A549 (cell line): Measurements from ENCODE around the gene ACVR1B.

ENCODE experiments used
- CTCF ChIP-seq: fragments of >200 bp; sonication (Bioruptor Twin); formaldehyde crosslinking; IDR thresholded peaks from 3 replicates; pipeline ENCODE4 v1.5.1; 2016
- ESRRA ChIP-seq: fragments of 150-350 bp; IDR thresholded peaks from 2 replicates; pipeline ENCODE4 v1.6.1; 2014; ENCODE audit warnings: mild to moderate bottlenecking, low read length, borderline replicate concordance
- GATA3 ChIP-seq: IDR thresholded peaks from 2 replicates; pipeline ENCODE4 v1.6.1; 2012; ENCODE audit warnings: borderline replicate concordance
- MAFK ChIP-seq: fragments of 450-650 bp; IDR thresholded peaks from 2 replicates; pipeline ENCODE4 v1.6.1; 2014; ENCODE audit not compliant: partially characterized antibody
- NFE2L2 ChIP-seq: fragments of 150-350 bp; conservative IDR thresholded peaks from 2 replicates; pipeline ENCODE4 v1.6.1; 2014; ENCODE audit warnings: low read length
- NPAS2 ChIP-seq: fragments of 250-450 bp; sonication (Bioruptor Pico); IDR thresholded peaks from 2 replicates; pipeline ENCODE4 v1.8.0; 2022; ENCODE audit warnings: mild to moderate bottlenecking, moderate library complexity, borderline replicate concordance
- POLR2A ChIP-seq: IDR thresholded peaks from 2 replicates; pipeline ENCODE4 v1.6.1; 2012; ENCODE audit warnings: mild to moderate bottlenecking, low read length
- RAD21 ChIP-seq, 2 experiments: fragments of >200 bp in 1 of 2; sonication (Bioruptor Twin) in 1 of 2; formaldehyde crosslinking in 1 of 2; IDR thresholded peaks in 1 of 2; conservative IDR thresholded peaks in 1 of 2; 2 replicates in 1 of 2; 3 replicates in 1 of 2; pipeline ENCODE4 v1.6.1; 2012 to 2018; ENCODE audit warnings: inconsistent platforms in 1 of 2
- SMC3 ChIP-seq: fragments of >200 bp; sonication (Bioruptor Twin); formaldehyde crosslinking; IDR thresholded peaks from 3 replicates; pipeline ENCODE4 v1.6.1; 2018; ENCODE audit warnings: inconsistent platforms
- SREBF2 ChIP-seq: fragments of 450-650 bp; IDR thresholded peaks from 2 replicates; pipeline ENCODE4 v1.6.1; 2014; ENCODE audit warnings: mild to moderate bottlenecking, moderate library complexity
- TP53 ChIP-seq: fragments of 250-450 bp; sonication (Bioruptor Pico); IDR thresholded peaks from 2 replicates; pipeline ENCODE4 v1.5.0; 2021; ENCODE audit warnings: mild to moderate bottlenecking, moderate library complexity
- ZC3H11A ChIP-seq: fragments of 450-650 bp; IDR thresholded peaks from 2 replicates; pipeline ENCODE4 v1.6.1; 2014; ENCODE audit warnings: antibody characterized with exemption, mild to moderate bottlenecking
- TF ChIP-seq, protein P1 (sequence below): fragments of 250-450 bp; sonication (Bioruptor Pico); IDR thresholded peaks from 2 replicates; pipeline ENCODE4 v1.5.0; 2021; ENCODE audit warnings: mild to moderate bottlenecking, moderate library complexity, borderline replicate concordance

DNA sequence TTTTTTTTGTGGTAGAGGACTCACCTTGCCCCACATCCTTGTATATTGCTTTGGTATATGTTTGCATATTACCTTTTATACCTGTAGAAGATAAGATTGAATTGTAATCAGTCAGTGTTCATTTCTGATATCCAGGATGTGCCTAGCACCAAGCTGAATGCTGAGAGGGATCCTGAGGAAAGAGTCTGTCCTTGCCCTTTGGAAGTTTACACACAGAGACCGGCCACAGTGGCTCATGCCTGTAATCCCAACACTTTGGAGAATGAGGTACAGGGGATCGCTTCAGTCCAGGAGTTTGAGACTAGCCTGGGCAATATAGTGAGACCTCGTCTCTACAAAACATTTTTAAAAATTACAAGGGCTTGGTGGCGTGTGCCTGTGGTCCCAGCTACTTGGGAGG, 8.4 kb downstream of the ACVR1B start:
- TF ChIP-seq POLR2A: no peak
- no peak for TF ChIP-seq ZC3H11A
- TF ChIP-seq GATA3: no peak
- TF ChIP-seq, protein P1, sequence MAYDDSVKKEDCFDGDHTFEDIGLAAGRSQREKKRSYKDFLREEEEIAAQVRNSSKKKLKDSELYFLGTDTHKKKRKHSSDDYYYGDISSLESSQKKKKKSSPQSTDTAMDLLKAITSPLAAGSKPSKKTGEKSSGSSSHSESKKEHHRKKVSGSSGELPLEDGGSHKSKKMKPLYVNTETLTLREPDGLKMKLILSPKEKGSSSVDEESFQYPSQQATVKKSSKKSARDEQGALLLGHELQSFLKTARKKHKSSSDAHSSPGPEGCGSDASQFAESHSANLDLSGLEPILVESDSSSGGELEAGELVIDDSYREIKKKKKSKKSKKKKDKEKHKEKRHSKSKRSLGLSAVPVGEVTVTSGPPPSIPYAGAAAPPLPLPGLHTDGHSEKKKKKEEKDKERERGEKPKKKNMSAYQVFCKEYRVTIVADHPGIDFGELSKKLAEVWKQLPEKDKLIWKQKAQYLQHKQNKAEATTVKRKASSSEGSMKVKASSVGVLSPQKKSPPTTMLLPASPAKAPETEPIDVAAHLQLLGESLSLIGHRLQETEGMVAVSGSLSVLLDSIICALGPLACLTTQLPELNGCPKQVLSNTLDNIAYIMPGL (CRISPR knock-in tag): no peak
- no peak for TF ChIP-seq CTCF
- no peak for TF ChIP-seq SREBF2
- TF ChIP-seq SMC3: no peak
- no peak for TF ChIP-seq ESRRA
- TF ChIP-seq NPAS2 (CRISPR knock-in tag): no peak
- no peak for TF ChIP-seq NFE2L2
- TF ChIP-seq TP53: no peak
- no peak for TF ChIP-seq RAD21 (conservative IDR thresholded peaks at IDR 0.05 in 1 of 2, IDR thresholded peaks at IDR 0.05 in 1 of 2)
- no peak for TF ChIP-seq MAFK
